ENCODE data around the gene MANEA.

The MANEA gene

GRCh38 chr6:95577304-95578105 lies at the start of gene MANEA:
Gene MANEA, plus strand, starts transcription at chr6:95577535. Its CDS starts 8,905 bp downstream, at chr6:95586440.
- FAIRE-seq (no peak), DNase-seq (ENCODE audit: insufficient read length, low spot score) (peak; percentile 44)
- TF ChIP-seq, protein P1, sequence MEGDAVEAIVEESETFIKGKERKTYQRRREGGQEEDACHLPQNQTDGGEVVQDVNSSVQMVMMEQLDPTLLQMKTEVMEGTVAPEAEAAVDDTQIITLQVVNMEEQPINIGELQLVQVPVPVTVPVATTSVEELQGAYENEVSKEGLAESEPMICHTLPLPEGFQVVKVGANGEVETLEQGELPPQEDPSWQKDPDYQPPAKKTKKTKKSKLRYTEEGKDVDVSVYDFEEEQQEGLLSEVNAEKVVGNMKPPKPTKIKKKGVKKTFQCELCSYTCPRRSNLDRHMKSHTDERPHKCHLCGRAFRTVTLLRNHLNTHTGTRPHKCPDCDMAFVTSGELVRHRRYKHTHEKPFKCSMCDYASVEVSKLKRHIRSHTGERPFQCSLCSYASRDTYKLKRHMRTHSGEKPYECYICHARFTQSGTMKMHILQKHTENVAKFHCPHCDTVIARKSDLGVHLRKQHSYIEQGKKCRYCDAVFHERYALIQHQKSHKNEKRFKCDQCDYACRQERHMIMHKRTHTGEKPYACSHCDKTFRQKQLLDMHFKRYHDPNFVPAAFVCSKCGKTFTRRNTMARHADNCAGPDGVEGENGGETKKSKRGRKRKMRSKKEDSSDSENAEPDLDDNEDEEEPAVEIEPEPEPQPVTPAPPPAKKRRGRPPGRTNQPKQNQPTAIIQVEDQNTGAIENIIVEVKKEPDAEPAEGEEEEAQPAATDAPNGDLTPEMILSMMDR (IDR thresholded peaks at IDR 0.05; ENCODE audit: insufficient read depth, missing control alignments), result no peak

DNA sequence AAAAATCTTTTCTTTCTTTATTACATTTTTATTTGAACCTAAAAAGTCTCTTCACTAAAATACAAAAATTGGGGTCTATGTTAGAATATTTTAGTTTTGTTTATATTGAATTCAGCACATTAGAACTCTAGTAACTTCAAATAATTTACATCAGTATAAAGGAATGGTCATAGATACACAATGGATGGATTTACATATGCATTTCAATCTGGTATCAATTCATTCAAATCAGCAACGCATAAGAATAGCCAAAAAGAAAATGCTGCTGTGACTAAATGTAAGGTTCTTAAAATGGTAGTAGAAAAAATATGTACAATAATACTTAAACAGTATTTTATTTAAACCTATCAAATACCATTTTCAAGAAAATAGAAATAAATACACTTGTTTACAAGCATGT lies 47.6 kb upstream of the MANEA start:
- TF ChIP-seq, protein P1 (IDR thresholded peaks at IDR 0.05; ENCODE audit: insufficient read depth, missing control alignments), result no peak
- DNase-seq (ENCODE audit: insufficient read length, low spot score) (no peak), FAIRE-seq (no peak)

DNA sequence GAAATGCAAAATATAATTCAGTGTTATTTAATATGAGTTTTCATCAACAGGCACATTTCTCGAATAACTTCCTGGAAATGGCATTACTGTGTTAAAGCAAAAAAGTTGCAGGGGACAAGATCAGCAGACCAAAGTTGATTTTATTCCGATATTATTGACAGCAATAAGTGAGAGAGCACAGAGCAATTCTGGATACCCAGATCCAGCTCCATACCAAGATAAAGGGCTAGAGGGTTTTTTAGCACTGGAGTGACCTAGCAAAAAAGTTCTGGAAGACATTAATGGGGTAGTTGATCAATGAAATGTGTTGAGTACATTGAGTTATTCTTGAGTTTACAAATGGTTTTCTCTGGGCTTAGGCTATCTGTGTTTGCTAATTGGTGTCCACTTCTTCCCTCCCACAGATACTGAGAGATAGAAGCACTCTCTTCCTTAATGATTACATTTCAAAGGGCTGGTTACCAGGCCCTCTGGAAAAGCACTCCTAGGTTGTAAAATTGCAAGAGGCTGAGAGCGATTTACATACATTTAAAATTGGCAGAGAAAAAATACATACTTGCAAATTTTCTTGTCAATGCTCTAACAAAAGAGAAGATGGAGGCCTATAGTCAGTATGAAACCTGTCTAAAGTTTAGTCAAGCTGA lies 47.0 kb upstream of the MANEA start:
- FAIRE-seq (no peak), DNase-seq (ENCODE audit: insufficient read length, low spot score) (no peak)
- TF ChIP-seq, protein P1 (IDR thresholded peaks at IDR 0.05; ENCODE audit: insufficient read depth, missing control alignments), result no peak

DNA sequence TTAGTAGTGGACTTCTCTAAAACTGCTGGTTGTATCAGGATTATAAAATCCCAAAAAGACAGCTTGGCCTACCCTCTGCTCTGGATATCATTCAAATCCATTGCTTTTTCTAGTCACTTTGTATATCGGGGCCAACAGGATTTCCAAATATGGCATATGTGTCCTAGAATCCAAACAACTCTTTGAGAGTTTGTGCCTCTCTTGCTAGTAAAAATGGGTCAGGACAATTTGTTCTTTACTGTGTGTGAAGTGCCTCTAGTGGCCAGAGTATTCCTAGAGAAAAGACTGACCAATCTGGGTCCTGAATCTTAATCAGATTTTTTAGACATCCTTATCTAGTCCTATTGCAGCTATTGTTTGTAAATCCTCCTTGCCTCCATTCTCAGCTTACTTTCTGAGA lies 33.5 kb upstream of the MANEA start:
- TF ChIP-seq, protein P1 (IDR thresholded peaks at IDR 0.05; ENCODE audit: insufficient read depth, missing control alignments), result no peak
- DNase-seq (ENCODE audit: insufficient read length, low spot score) (no peak), FAIRE-seq (no peak)

DNA sequence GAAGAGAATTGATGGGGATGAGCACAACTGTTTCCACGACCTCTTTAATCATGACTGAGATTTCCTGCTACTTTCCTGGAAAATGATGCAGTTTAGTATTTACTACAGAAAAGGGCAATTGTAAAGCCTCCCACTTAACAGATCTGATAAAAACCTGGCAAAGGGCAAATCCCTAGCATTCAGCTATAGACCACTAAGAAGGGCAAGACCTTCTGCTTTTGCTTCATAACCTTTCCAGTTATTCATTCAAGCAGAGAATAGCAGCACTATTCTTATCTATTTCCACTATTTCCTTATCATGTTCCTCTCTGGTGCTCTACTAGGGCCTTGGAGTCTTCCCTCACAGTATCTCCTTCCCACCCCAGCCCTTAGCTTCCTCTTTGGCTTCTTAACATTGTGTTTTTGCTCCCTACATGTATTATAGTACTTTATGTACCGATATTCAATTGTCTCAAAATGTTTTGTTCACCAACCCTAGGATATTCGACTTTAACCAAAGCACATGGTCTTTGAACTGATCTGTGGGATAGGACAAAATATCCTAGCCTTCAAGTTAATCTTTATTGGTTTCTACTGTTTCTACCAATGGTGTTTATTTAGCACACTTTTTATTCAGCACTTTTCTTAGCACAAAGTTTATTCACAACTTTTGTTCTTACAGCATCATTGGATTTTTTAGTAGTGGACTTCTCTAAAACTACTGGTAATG lies 32.7 kb upstream of the MANEA start:
- TF ChIP-seq, protein P1 (IDR thresholded peaks at IDR 0.05; ENCODE audit: insufficient read depth, missing control alignments), result no peak
- FAIRE-seq (no peak), DNase-seq (ENCODE audit: insufficient read length, low spot score) (no peak)

DNA sequence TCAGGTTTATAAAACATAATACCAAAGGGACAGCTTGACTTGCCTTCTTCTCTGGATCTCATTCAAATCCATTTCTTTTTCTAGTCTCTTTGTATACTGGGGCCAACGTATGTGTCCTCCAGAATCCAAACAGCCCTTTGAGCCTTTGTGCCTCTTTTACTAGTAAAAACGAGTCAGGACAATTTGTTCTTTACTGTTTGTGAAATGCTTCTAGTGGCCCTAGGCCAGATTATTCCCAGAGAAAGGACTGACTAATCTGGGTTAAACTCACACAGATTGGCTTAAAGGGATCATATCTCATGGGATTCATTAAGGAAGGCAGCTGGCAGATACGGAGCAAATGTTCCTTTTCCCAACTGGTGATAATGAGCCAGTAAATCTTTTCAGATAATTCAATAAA lies 32.1 kb upstream of the MANEA start:
- TF ChIP-seq, protein P1 (IDR thresholded peaks at IDR 0.05; ENCODE audit: insufficient read depth, missing control alignments), result no peak
- peak; percentile 82 for FAIRE-seq
- DNase-seq (ENCODE audit: insufficient read length, low spot score), result no peak
